ENCODE results near the gene HIVEP1. TPM values are rescaled to one million over a fixed set of nuclear protein-coding genes. Genes with fewer than 3 reads are reported as not detected.

Gene HIVEP1
- total and polyA plus RNA-seq, 2 of the 13 experiments (the other 11 are each of a cell fraction or from before 2014, with no cell fraction given): 7.4 to 9.9 TPM

GRCh38 chr6:12000174-12000573 is 11.9 kb upstream of the HIVEP1 start:
- Histone ChIP-seq H3K36me3 (replicated peaks in 1 of 2; ENCODE audit: control insufficient read depth in 1 of 2, insufficient read depth in 2 of 2, low read length in 2 of 2) (no peaks in the 10 kb centered on the region), H3K4me2 (ENCODE audit: low read depth, low read length) (no peak overlapping the region), H3K4me3 (replicated peaks in 1 of 3; ENCODE audit: insufficient read depth in 1 of 3, low read depth in 2 of 3, low read length in 3 of 3) (no peak overlapping the region), H3K27me3 (ENCODE audit: control insufficient read depth in 1 of 2, insufficient read depth in 2 of 2, low read length in 2 of 2) (no peaks in the 10 kb centered on the region; a peak in 1 of 5 replicates), H3K9ac (ENCODE audit: insufficient read depth, low read depth, low read length) (no peak overlapping the region), H3K27ac (ENCODE audit: extremely low read length, insufficient read depth, low read length) (no peak overlapping the region), H3K9me3 (ENCODE audit: low read length) (no peaks in the 10 kb centered on the region), H2AFZ (ENCODE audit: low read length) (no peak overlapping the region), H3K79me2 (ENCODE audit: insufficient read depth, low read length) (no peaks in the 10 kb centered on the region), H4K20me1 (ENCODE audit: insufficient read depth, low read length) (no peaks in the 10 kb centered on the region), H3K4me1 (ENCODE audit: insufficient read depth, low read length) (peaks cover 30% of the 10 kb centered on the region)
- no peak for DNase-seq (ENCODE audit: low spot score)
- intact Hi-C loops (cut with micrococcal nuclease; ENCODE audit: unreplicated experiment): no loop called here
- no peak for ATAC-seq
- in situ Hi-C loops (cut with HindIII; ENCODE audit: extremely low pct_ligation_motif_present, low pct_unique_long_range_greater_than_20kb): no loop called here
- FAIRE-seq: no peak
- ChIA-PET POLR2A (no interaction called here), CTCF (ENCODE audit: low intra/inter-chr PET ratio, low total read pairs) (no interaction called here)
- BruUV-seq (replicated peaks): no TSS peak
- no peak for TF ChIP-seq ZNF432 (CRISPR knock-in tag; IDR thresholded peaks at IDR 0.05; ENCODE audit: borderline replicate concordance)
- no peak for TF ChIP-seq KDM5A (IDR thresholded peaks at IDR 0.05; ENCODE audit: borderline replicate concordance, low read length)
- TF ChIP-seq ZNF567 (CRISPR knock-in tag; IDR thresholded peaks at IDR 0.05; ENCODE audit: borderline replicate concordance): no peak
- no peak for TF ChIP-seq E2F5 (CRISPR knock-in tag; conservative IDR thresholded peaks at IDR 0.05)
- no peak for TF ChIP-seq JUNB (CRISPR knock-in tag; IDR thresholded peaks at IDR 0.05; ENCODE audit: borderline replicate concordance)
- TF ChIP-seq U2AF2 (IDR thresholded peaks at IDR 0.05; ENCODE audit: low read depth, low read length): no peak
- no peak for TF ChIP-seq TFE3 (CRISPR knock-in tag; IDR thresholded peaks at IDR 0.05)
- TF ChIP-seq ZC3H13 (CRISPR knock-in tag; IDR thresholded peaks at IDR 0.05): no peak
- no peak for TF ChIP-seq NPAS2 (CRISPR knock-in tag; IDR thresholded peaks at IDR 0.05; ENCODE audit: borderline replicate concordance)
- TF ChIP-seq MIXL1 (CRISPR knock-in tag; IDR thresholded peaks at IDR 0.05): no peak
- TF ChIP-seq ZNF550 (CRISPR knock-in tag; IDR thresholded peaks at IDR 0.05; ENCODE audit: borderline replicate concordance): no peak

Data from HepG2 (cell line).